NOMO-1 (cell line): Measurements from ENCODE around the gene OR6C68.
"Not testable (repeated sequence)": the region's sequence is repeated elsewhere in the genome, so short reads cannot be mapped to it uniquely, and the experiment has no call there.

Source experiments
- DNase-seq, 2 experiments: peaks; one replicate each; lab custom pipeline; 2025; ENCODE audit not compliant: unreplicated experiment in 2 of 2; lab: John Stamatoyannopoulos, UW

Gene OR6C68

GRCh38 chr12:55492078-55492477 is at the start of gene OR6C68:
Gene OR6C68 (plus strand): TSS chr12:55492378. CDS start chr12:55492378, 0 bp downstream.
- peak in 1 of 2 experiments; percentile 21 for DNase-seq

- no peak for DNase-seq
These were observed 48.4 kb upstream of the OR6C68 start, which contains the start of gene OR6C2 for GRCh38 chr12:55443776-55444175. Gene OR6C2 (plus strand): TSS chr12:55444076. CDS start chr12:55452214, 8,138 bp downstream.

DNA sequence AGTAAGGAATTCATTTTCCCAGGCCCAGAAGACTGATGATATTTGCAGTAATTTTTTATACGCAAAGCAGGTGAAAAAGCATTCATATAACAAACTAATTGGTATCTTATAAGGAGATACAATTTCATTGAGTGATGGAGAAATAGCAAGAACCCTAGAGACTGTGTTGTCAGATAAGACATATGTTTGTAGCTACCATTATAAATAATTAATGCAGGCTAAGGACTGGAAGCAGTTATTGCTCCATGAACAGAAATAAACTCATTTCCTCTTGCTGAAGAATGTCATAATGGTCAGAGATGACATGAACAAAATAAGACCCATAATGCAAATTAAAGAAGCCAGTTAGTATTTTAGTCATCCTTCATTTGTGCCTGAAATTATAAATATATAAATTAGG is 46.8 kb upstream of the OR6C68 start:
- DNase-seq = peak in 1 of 2 experiments; percentile 72

DNA sequence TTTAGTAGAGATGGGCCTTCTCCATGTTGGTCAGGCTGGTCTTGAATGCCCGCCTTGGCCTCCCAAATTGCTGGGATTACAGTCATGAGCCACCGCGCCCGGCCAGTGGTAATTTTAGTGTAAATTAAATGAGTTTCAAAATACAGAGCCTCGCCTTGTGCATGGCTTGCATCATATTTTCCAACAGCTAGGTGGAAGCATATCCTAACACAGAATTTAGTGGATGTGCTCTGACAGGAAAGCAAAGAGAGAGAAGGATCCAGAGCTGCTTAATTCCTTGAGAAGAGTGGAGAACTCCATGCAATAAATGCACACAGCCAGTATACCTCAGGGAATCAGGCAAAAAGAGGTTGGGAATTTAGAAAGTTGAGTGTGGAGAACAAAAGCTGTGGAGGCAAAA is 45.9 kb upstream of the OR6C68 start:
- peak; percentile 53 to 81 for DNase-seq

- no peak for DNase-seq
These were observed 43.4 kb upstream of the OR6C68 start for GRCh38 chr12:55448825-55449224.

- not testable (repeated sequence) for DNase-seq
These were observed 27.3 kb upstream of the OR6C68 start for GRCh38 chr12:55464926-55465325.

DNA sequence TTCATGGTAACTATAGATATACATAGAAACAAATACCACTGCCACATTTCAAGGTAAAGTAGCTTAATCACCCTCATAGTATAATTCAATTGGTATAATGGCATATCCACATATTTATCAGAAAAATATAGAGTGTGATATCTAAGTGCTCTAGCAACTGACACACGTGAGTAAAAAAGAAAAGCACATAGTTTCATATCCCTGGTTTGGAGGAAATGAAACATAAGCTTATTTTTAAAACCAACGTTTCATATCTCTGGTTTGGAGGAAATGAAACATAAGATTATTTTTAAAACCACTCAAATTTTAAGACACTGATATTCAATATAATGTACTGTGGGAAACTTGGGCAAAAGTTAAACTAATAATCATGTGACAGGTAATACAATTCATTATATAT is 24.3 kb upstream of the OR6C68 start:
- peak in 1 of 2 experiments; percentile 73 for DNase-seq

- DNase-seq = no peak
These were observed 22.9 kb upstream of the OR6C68 start for GRCh38 chr12:55469291-55469690.

DNA sequence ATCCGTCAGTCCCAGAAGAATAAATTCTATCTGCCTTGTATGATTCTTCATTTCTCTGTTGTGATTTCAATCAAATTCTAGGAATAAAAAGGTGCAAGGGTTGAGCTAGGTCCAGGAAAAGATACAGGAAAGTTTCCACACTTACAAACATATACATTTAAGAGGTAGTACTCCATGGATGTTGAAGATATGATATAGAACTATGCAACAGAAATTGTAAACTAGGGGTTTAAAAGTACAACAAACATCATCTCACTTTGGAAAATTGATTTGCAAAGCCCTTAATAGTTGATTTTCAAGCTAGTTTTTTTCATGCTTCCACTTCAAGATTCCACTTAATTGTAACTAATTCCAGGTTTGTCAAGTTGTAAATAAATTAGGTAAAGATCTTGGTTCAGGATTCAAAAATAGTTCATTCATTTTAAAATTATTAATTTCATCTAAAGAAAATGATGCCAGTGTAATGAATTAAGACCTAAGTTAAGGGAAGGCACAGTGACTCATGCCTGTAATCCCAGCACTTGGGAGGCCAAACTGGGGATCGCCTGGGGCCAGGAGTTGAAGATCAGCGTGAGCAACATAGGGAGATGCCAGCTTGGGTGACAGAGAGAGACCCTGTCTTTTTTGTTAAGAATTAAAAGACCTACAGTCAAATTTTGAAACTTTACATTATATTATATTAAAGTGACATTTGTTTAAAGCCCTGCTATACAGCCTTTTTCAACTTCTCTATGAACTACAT is 21.9 kb upstream of the OR6C68 start, which contains the start of gene OR6C70:
TSS of gene OR6C70 (minus strand) at position 51 of the 742 bp plus-strand sequence. CDS start at position 51, 0 bp downstream.
- DNase-seq = no peak

DNA sequence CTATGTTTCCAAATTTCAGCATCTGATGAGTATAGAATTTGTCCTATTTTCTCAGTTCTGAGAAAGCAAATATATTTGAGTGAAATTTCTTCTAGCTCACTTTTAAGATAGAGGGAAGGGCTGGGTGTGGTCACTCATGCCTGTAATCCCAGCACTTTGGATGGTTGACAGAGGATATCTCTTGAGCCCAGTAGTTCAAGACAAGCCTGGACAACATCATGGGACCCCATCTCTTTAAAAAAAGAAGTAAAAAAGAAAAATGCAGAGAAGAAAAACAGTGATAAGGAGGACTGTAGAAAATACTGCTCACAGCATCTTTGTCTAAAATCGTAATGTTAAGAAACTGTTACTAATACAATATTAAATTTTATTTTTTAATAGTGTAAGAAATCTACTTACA is 19.9 kb upstream of the OR6C68 start:
- DNase-seq = no peak

DNA sequence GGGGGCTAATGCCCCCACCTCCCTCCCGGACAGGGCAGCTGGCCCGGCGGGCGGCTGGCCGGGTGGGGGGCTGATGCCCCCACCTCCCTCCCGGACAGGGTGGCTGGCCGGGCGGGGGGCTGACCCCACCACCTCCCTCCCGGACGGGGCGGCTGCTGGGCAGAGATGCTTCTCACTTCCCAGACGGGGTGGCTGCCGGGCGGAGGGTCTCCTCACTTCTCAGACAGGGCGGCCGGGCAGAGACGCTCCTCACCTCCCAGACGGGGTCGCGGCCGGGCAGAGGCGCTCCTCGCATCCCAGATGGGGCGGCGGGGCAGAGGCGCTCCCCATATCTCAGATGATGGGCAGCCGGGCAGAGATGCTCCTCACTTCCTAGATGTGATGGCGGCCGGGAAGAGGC is 13.0 kb upstream of the OR6C68 start:
- not testable (repeated sequence) for DNase-seq

- DNase-seq = not testable (repeated sequence)
These were observed 7.9 kb upstream of the OR6C68 start for GRCh38 chr12:55484284-55484683.

GRCh38 chr12:55495490-55495889 is 3.3 kb downstream of the OR6C68 start:
- no peak for DNase-seq

DNA sequence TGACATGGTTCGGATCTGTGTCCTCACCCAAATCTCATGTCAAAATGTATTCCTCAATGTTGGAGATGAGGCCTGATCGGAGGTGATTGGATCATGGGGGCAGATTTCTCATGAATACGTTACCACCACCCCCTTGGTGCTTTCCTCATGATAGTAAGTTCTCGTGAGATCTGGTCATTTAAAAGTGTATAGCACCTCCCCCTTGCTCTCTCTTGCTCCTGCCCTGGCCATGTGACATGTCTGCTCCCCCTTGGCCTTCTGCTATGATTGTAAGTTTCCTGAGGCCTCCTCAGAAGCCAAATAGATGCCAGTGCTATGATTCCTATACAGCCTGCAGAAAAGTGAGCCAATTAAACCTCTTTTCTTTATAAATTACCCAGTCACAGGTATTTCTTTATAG is 7.1 kb downstream of the OR6C68 start:
- DNase-seq = no peak

DNA sequence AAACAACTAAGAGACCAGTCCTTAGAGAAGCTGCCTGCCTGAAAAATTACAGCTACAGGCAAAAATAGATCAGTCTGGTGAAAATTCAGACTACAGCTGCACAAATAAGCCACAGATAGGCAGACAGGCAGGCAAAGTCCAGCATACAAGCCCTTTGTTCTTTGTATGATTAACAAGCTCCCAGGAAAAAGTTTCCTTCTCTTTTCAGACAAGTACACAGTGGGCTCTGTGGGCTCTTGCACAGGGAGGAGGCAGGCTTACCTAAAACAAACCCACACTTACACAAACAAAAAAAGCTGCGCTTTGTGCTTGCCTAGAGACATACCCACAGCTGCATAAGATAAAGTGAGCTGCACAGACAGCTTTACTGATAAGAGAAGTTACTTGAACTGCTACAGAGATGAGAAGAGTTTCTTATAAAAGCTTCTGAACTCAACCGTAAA is 7.7 kb downstream of the OR6C68 start:
- DNase-seq = no peak

GRCh38 chr12:55501601-55502000 is 9.4 kb downstream of the OR6C68 start:
- no peak for DNase-seq

DNA sequence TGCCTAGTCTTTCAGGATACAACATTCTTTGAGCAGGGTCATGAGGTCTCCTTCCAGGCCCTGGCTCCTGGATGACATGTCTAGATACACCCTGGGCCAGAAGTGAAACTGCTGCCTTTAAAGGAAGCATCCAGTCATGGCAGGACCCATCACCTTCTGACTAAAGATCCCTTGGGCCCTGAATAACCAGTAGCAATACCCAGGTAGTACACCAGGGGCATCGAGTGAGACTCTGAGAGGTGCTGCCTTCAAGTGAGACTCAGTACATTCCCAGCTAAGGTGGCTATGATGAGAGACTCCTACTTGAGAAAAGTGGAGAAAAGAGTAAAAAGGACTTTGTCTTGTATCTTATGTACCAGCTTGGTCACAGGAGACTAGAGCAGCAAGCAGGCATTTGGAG is 23.5 kb downstream of the OR6C68 start:
- no peak for DNase-seq

GRCh38 chr12:55516391-55516790 is 24.2 kb downstream of the OR6C68 start:
- DNase-seq = no peak
